ENCODE data around the gene FRMPD4.
"Not testable (repeated sequence)": the region's sequence is repeated elsewhere in the genome, so short reads cannot be mapped to it uniquely, and the experiment has no call there.

Gene FRMPD4

DNA sequence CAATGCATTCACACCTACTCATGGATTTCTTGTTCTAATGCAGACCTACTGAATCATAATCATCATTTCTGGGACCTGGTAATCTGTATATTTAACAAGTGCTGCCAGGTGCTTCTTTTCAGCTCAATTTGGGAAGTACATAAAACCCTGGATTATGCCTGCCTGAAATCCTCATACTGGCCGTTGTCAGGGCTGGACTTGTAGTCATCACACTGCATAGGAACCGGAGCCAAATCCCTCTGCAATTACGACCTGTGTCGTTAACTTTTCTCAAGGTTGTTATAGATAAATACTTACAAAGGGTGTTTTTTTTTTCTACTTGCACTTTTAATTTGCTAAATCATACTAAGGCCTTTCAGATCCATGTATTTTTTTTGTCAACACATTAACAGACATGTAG is 358.1 kb downstream of the FRMPD4 start:
- no peak for FAIRE-seq
- no peak for DNase-seq (ENCODE audit: low spot score)

DNA sequence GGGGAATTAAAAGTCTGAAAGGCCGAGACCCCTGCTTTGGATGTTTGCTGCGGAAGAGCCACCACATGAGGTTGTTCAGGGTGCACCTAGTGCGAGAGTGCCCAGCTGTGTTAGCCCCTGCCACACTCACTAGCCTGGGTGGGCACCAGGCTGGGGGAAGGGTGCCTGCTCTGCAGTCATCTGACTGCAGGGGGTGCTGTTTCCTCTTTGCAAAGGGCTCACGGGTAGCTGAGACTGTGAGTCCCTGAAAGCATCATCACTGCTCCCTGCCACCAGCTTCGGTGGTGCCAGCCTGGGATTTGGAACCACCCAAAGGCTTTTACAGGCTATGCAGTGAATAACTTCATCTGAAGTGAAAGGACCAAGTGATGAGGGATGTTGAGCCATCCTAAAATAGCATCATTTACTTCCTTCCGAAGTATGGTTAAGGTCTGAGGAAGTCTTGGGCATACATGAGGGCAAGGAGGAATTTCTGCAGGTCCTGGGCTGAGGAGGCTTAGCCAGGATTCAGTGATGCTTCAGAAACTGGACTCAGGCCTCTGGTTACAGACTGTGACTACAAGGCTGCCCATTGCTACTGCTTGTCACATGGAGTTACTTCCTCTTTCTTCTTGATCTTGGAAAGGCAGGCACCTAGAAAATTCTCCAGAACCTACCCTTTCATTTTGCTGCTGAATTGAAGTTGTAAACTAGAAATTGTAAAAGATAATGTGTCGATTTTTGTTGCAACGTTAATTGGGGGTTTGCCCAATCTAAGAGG is 359.7 kb downstream of the FRMPD4 start:
- FAIRE-seq: no peak
- DNase-seq (ENCODE audit: low spot score): no peak

DNA sequence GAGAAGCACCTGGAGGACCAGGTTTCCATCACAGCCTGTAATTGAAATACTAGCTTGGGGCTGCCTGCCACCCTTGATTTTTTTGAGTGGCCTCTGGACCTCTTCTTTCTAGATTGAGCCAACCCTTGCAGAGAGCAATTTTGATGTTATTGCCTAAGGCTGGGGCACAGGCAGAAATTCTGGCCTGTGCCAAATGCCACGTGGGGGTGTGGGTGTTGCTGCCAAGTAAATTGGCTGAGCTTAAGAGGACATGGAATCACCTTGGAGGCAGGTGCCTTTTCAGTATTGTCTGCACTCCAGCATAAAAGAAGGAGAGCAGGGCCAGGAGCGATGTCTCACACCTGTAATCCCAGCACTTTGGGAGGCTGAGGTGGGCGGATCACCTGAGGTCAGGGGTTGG is 366.9 kb downstream of the FRMPD4 start:
- FAIRE-seq (no peak), DNase-seq (ENCODE audit: low spot score) (no peak)

DNA sequence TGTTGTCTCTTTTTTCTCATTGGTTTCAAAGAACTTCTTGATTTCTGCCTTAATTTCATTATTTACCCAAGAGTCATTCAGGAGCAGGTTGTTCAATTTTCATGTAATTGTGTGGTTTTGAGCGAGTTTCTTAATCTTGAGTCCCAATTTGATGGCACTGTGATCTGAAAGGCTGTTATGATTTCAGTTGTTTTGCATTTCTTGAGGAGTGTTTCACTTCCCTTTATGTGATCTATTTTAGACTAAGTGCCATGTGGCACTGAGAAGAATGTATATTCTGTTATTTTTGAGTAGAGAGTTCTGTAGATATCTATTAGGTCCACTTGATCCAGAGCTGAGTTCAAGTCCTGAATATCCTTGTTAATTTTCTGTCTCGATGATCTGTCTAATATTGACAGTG is 377.1 kb downstream of the FRMPD4 start:
- not testable (repeated sequence) for FAIRE-seq; DNase-seq (ENCODE audit: low spot score)

DNA sequence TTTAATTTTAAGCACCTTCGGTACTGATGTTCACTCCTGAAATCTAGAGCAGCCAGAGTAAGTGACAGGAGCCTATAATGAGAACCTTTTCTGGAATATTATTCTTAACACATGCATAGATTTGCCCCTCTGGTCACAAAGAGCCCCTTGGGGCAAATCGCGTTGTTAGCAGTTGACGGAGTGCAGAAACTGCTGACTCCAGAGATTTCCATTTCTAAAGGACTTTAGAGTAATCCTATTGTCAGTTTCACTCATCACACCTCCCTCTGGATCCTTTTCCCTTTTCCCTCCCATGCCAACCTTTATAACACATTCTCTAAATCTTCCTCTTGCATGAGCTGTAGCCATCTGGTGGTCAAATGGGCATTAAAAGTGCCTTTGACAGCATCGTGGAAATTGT is 388.0 kb downstream of the FRMPD4 start:
- DNase-seq (ENCODE audit: low spot score): no peak
- no peak for FAIRE-seq

DNA sequence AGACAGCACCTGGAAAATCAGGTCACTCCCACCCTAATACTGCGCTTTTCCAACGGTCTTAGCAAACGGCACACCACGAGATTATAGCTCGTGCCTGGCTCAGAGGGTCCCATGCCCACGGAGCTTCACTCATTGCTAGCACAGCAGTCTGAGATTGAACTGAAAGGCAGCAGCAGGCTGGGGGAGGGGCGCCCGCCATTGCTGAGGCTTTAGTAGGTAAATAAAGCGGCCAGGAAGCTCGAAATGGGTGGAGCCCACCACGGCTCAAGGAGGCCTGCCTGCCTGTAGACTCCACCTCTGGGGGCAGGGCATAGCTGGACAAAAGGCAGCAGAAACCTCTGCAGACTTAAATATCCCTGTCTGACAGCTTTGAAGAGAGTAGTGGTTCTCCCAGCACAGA is 399.8 kb downstream of the FRMPD4 start:
- not testable (repeated sequence) for FAIRE-seq; DNase-seq (ENCODE audit: low spot score)

DNA sequence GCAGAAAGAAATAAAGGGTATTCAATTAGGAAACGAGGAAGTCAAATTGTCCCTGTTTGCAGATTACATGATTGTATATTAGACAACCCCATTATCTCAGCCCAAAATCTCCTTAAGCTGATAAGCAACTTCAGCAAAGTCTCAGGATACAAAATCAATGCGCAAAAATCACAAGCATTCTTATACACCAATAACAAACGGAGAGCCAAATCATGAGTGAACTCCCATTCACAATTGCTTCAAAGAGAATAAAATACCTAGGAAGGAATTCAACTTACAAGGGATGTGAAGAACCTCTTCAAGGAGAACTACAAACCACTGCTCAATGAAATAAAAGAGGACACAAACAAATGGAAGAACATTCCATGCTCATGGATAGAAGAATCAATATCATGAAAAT is 404.0 kb downstream of the FRMPD4 start:
- FAIRE-seq; DNase-seq (ENCODE audit: low spot score): not testable (repeated sequence)

DNA sequence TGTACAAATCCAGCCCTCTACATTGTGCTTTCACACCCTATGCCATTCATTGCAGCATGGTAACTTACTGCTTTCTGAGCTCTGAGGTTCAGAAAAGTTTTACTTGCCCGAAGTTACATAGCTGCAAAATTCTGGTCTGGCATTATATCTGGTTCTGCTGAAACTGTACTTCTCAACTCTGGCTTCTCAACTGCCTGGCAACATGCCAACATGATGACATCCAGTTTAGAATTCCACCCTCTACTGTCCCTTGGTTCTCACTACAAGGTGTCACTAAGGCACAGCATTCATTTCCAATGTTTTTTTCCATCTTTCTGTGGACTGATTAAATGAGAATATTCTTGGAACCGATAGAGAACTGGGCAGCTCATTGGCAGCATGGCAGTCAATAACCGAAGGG is 410.1 kb downstream of the FRMPD4 start:
- no peak for FAIRE-seq
- no peak for DNase-seq (ENCODE audit: low spot score)

GRCh38 chrX:12548746-12549145 is 410.5 kb downstream of the FRMPD4 start:
- DNase-seq (ENCODE audit: low spot score): peak; percentile 5
- no peak for FAIRE-seq

DNA sequence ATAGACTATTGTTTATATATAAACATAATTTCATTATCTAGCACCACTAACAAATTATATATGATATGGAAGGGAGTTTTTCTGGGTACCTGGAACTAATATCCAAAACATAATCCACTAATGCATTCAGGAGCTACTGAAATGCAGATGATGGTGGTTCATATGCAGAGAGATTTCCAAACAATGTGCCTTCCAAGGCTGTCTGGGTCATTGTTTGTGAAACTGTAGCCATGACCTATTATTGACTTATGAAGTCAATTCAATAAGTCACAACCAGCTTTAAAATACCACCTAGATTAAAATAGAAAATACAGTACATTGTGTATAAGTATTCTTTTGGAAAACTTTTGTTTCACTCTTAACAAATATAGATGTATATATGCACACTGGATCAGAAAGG is 415.9 kb downstream of the FRMPD4 start:
- DNase-seq (ENCODE audit: low spot score) (no peak), FAIRE-seq (no peak)

GRCh38 chrX:12563121-12563520 is 424.8 kb downstream of the FRMPD4 start:
- DNase-seq (ENCODE audit: low spot score) (no peak), FAIRE-seq (no peak)

DNA sequence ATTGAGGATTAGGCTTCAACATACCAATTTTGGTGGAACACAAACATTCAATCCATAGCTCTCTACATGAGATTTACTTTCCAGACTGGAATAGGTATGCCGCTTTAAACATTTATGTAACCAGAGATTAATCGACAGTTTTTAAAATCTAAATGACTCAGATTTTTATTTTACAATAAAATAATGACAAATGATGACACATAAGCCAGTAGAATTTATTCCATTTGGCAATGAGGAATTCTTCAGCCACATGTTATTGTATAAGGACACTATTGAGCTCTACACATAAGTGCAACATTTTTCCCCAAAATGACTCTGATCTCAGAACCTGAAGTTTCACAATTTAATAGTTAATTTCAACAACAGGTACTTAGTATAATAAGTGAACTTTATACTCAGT is 425.9 kb downstream of the FRMPD4 start:
- no peak for FAIRE-seq
- no peak for DNase-seq (ENCODE audit: low spot score)

- DNase-seq (ENCODE audit: low spot score) (no peak), FAIRE-seq (no peak)
These were observed 429.6 kb downstream of the FRMPD4 start for GRCh38 chrX:12567857-12568256.

DNA sequence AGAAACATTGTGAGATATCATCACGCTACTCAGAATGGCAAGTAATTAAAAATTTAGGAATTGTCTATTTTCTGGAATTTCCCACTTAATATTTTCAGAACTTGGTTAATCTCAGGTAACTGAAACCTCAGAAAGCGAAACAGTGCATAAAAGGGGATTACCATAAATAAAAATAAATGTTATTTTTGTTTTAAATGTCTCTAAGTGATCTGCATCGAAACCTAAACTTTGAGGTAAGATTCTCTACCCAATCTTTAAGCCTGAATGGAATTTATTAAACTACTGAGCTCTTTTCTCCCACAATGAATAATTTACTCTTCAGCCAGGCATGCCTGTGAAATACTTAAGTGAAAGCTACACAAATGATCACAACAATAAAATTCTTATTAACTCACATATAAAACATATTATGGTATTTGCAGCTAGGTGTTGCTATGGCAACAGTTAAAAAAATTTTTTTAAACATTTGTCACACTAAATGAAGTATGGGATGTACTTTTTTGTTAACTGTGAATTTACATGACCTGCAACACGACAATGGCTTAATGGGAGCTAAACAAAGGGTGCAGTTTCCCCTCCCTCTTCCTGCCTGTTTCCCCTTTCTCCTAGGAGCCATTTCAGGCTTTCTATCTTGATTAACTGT is 432.7 kb downstream of the FRMPD4 start:
- no peak for DNase-seq (ENCODE audit: low spot score)
- FAIRE-seq: no peak

- DNase-seq (ENCODE audit: low spot score) (no peak), FAIRE-seq (no peak)
These were observed 441.0 kb downstream of the FRMPD4 start for GRCh38 chrX:12579311-12579710.

GRCh38 chrX:12580548-12580947 is 442.3 kb downstream of the FRMPD4 start:
- FAIRE-seq: no peak
- DNase-seq (ENCODE audit: low spot score): peak; percentile 1

- DNase-seq (ENCODE audit: low spot score) (no peak), FAIRE-seq (no peak)
These were observed 443.3 kb downstream of the FRMPD4 start for GRCh38 chrX:12581546-12581945.

- FAIRE-seq (no peak), DNase-seq (ENCODE audit: low spot score) (no peak)
These were observed 444.4 kb downstream of the FRMPD4 start for GRCh38 chrX:12582649-12583048.

- DNase-seq (ENCODE audit: low spot score): no peak
- no peak for FAIRE-seq
These were observed 445.3 kb downstream of the FRMPD4 start for GRCh38 chrX:12583543-12583942.

GRCh38 chrX:12595720-12596119 is 457.4 kb downstream of the FRMPD4 start:
- no peak for DNase-seq (ENCODE audit: low spot score)
- no peak for FAIRE-seq

- FAIRE-seq (no peak), DNase-seq (ENCODE audit: low spot score) (peak; percentile 16)
These were observed 471.8 kb downstream of the FRMPD4 start for GRCh38 chrX:12610079-12610478.

DNA sequence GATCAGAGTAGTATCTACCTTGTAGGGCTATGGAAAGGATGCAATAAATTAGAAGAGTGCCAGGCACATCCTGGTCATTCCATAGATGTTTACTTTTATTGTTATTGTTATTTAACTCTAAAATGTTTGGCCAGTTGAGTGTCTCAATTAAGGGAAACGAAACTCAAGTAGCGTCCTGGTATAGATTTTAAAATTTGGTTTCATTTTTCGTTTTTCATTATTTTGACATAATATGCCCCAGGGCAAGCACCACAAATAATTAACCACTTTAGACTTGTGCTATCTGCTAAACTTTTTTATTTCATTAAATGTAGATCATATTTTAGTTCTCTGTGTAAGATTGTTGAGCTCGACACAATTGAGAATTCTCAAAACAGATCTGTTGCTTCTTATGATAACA is 473.2 kb downstream of the FRMPD4 start:
- no peak for DNase-seq (ENCODE audit: low spot score)
- FAIRE-seq: no peak

GRCh38 chrX:12614266-12614665 is 476.0 kb downstream of the FRMPD4 start:
- no peak for FAIRE-seq
- DNase-seq (ENCODE audit: low spot score): no peak

Measured in urothelium cell line (cell line).